GM12864 (cell line): ENCODE measurements around the gene DMRT2.

Source experiments
- DNase-seq: peaks from one replicate; pipeline ENCODE4 v3.0.0-alpha.2; 2011; ENCODE audit warnings: low read depth
- H3K4me3 ChIP-seq: 2 replicates; pipeline ENCODE4 v1.5.1; 2011; ENCODE audit warnings: mild to moderate bottlenecking, low read depth, low read length, control low read depth
- TF ChIP-seq, protein P1 (sequence below): IDR thresholded peaks from 2 replicates; pipeline ENCODE4 v1.5.1; 2011; ENCODE audit warnings: low read depth, mild to moderate bottlenecking, moderate library complexity, low read length, control low read depth, inconsistent platforms; ENCODE audit errors: missing control alignments

The DMRT2 gene

GRCh38 chr9:1026219-1026618 lies 23.9 kb upstream of the DMRT2 start:
- H3K4me3 ChIP-seq: no peak overlapping the region
- TF ChIP-seq, protein P1, sequence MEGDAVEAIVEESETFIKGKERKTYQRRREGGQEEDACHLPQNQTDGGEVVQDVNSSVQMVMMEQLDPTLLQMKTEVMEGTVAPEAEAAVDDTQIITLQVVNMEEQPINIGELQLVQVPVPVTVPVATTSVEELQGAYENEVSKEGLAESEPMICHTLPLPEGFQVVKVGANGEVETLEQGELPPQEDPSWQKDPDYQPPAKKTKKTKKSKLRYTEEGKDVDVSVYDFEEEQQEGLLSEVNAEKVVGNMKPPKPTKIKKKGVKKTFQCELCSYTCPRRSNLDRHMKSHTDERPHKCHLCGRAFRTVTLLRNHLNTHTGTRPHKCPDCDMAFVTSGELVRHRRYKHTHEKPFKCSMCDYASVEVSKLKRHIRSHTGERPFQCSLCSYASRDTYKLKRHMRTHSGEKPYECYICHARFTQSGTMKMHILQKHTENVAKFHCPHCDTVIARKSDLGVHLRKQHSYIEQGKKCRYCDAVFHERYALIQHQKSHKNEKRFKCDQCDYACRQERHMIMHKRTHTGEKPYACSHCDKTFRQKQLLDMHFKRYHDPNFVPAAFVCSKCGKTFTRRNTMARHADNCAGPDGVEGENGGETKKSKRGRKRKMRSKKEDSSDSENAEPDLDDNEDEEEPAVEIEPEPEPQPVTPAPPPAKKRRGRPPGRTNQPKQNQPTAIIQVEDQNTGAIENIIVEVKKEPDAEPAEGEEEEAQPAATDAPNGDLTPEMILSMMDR: no peak
- no peak for DNase-seq

DNA sequence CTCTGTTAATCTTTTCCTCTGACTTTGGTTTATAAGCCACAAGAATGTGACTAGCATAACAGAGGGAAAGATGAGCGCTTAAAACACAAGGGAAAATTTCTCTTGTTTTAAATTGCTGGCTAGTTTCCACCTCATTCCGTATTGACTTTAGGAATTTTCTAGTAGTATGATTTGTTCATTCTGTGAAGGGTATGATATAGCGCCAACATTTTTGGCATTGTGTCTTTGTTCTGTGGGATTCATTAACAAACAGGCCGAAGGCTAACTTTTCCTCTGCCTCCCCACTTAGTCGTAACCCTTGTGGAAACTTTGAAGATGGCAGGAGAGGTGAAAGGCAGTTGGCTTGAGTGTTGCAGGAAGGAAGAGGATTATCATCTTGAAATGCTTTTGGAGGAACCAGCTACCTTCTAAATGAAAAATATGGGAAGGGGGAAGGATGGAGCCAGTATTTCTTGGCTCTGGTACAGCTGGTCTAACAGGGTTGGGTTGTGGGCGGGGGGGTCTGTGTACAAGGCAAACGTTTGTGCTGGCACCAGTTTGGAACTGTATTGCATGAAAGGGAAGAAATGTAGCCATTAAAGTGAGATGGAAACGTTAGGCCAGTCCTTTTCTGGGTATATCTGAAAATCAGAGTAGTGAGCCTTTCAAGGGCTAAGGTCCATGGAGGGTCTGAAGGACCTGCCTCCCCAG lies 21.5 kb upstream of the DMRT2 start:
- DNase-seq: no peak
- TF ChIP-seq, protein P1: no peak
- no peak overlapping the region for H3K4me3 ChIP-seq

GRCh38 chr9:1031951-1032601 lies 18.1 kb upstream of the DMRT2 start:
- H3K4me3 ChIP-seq: no peak overlapping the region
- no peak for DNase-seq
- TF ChIP-seq, protein P1: no peak

GRCh38 chr9:1034271-1034670 lies 15.9 kb upstream of the DMRT2 start:
- TF ChIP-seq, protein P1: no peak
- no peak for DNase-seq
- no peak overlapping the region for H3K4me3 ChIP-seq

- no peak overlapping the region for H3K4me3 ChIP-seq
- TF ChIP-seq, protein P1: no peak
- DNase-seq: no peak
Measured at GRCh38 chr9:1039589-1039988, 10.6 kb upstream of the DMRT2 start.

DNA sequence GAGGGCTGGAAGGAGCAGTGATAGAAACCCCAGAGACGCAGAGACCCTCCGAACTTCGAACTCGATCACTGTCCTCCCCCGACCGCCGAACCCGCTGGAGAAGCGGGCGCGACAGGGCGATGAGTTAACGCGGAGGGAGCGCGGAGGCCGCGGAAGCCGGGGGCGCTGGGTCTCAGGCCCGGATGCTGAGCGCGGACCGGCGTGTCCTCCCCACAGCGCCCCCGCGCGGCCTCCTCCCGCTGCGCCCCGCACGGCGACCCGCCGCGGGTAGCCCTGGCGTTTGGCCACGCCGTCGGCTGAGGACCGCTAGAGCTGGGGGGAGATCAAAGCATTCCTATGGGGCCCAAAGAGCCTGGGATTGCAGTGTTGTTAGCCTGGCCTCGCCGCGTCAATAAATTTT lies 7.7 kb upstream of the DMRT2 start:
- TF ChIP-seq, protein P1: peak; percentile 39
- H3K4me3 ChIP-seq: no peak overlapping the region
- DNase-seq: no peak

DNA sequence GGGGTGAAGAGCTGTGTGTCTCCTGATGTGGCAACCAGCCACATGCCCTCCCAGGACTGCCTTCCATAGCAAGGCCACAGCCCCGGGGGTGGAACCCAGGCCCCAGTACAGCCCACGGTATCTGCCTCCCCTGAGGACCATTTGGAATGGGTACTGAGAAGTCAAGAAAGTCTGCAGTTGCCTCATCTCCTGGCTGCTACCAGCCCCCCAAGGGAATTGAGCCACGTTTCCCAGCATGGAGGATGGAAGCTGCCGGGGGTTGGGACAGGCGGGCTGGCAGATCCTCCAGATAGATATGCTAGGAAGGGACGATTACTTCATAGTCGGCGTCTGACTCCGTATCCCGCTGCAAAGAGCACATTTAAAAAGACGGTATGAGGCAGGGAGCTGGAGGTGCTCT lies 5.5 kb upstream of the DMRT2 start:
- H3K4me3 ChIP-seq: no peak overlapping the region
- TF ChIP-seq, protein P1: no peak
- DNase-seq: no peak
